Lower leg skin (tissue), 3 donors: ENCODE results near the gene ZYX.

Experiments used
- POLR2A ChIP-seq, 2 donors: fragments of 450-650 bp; IDR thresholded peaks; one replicate each; pipeline ENCODE4 v1.6.1; 2016 to 2017; ENCODE audit warnings: antibody characterized with exemption in 2 of 2, mild to moderate bottlenecking in 1 of 2, moderate library complexity in 1 of 2
- TF ChIP-seq, protein P1 (sequence below), 3 donors: fragments of 450-650 bp; IDR thresholded peaks; one replicate each; pipeline ENCODE4 v1.5.1; 2016; ENCODE audit warnings: antibody characterized with exemption in 3 of 3, mild to moderate bottlenecking in 3 of 3, moderate library complexity in 2 of 3

DNA sequence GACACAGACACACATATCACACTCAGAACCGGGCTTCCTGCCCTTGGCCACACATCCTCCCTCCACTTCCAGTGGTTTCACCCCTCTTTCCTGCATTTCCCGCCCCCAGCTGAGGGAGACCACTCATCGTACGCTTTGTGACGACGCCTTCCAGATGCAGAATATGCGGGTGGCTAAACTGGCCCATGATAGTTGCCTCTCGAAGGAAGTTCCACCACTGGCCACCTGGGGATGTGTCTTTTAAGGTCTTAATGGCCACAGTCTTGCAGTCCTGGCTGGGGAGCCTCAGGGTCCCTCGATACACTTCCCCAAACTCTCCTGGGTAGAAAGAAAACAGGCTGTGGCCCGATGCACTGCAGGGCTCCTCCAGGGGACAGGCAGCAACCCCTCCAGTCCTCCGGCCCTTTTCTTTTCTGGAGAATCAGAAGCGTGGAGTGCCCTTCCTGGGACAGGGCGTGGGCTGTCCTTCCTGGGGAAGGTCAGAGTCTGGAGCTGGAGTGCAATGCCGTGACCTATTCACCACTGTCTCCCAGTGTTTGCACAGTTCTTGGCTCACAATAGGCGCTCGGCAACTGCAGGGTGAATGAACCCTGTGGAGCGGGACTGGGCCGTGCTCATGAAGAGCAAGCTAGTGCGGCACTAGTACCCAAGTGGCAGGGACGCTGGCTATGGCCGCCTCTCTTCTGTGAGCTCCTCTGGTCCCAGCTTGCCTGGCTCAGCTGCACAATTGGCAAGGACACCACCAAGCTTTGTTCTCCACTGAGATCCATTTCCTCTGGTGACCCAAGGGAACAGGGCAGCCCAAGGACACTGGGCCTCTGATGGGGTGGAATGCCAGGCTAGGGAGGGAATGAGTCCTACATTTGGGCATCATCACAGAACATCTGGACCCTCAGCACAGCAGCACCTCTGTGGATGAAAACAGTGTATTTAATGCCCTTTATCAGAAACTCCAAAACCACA lies 14.3 kb downstream of the ZYX start:
- TF ChIP-seq, protein P1, sequence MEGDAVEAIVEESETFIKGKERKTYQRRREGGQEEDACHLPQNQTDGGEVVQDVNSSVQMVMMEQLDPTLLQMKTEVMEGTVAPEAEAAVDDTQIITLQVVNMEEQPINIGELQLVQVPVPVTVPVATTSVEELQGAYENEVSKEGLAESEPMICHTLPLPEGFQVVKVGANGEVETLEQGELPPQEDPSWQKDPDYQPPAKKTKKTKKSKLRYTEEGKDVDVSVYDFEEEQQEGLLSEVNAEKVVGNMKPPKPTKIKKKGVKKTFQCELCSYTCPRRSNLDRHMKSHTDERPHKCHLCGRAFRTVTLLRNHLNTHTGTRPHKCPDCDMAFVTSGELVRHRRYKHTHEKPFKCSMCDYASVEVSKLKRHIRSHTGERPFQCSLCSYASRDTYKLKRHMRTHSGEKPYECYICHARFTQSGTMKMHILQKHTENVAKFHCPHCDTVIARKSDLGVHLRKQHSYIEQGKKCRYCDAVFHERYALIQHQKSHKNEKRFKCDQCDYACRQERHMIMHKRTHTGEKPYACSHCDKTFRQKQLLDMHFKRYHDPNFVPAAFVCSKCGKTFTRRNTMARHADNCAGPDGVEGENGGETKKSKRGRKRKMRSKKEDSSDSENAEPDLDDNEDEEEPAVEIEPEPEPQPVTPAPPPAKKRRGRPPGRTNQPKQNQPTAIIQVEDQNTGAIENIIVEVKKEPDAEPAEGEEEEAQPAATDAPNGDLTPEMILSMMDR (IDR thresholded peaks at IDR 0.05): no peak
- TF ChIP-seq POLR2A (IDR thresholded peaks at IDR 0.05): no peak
